Mesenchymal stem cell (in vitro differentiated cells and primary cell): ENCODE measurements around the gene CAMK1G.

ENCODE experiments used
- DNase-seq: peaks from one replicate; pipeline ENCODE4 v3.0.0-alpha.2; 2013
- H2AFZ ChIP-seq: one replicate; pipeline ENCODE4 v1.6.1; 2013; ENCODE audit warnings: low read depth, mild to moderate bottlenecking, control low read depth, inconsistent platforms, low read length, moderate library complexity
- H2AK5ac ChIP-seq: 2 replicates; pipeline ENCODE4 v1.6.1; 2013; ENCODE audit warnings: low read length, moderate library complexity, mild to moderate bottlenecking, inconsistent platforms; ENCODE audit not compliant: severe bottlenecking
- H2BK120ac ChIP-seq: one replicate; pipeline ENCODE4 v1.6.1; 2013; ENCODE audit warnings: low read depth, mild to moderate bottlenecking, inconsistent platforms, low read length, moderate library complexity
- H2BK12ac ChIP-seq, 2 experiments: one replicate each; pipeline ENCODE4 v1.6.1; 2013; ENCODE audit warnings: inconsistent platforms in 2 of 2, low read length in 2 of 2, mild to moderate bottlenecking in 2 of 2, moderate library complexity in 2 of 2, control low read depth in 1 of 2
- H2BK15ac ChIP-seq: one replicate; pipeline ENCODE4 v1.6.1; 2013; ENCODE audit warnings: mild to moderate bottlenecking, low read depth, inconsistent platforms; ENCODE audit not compliant: poor library complexity, severe bottlenecking
- H2BK5ac ChIP-seq: 2 replicates; pipeline ENCODE4 v1.6.1; 2013; ENCODE audit warnings: low read depth, mild to moderate bottlenecking, low read length, control low read depth, inconsistent platforms; ENCODE audit not compliant: poor library complexity, severe bottlenecking
- H3K14ac ChIP-seq, 2 experiments: one replicate each; pipeline ENCODE4 v1.6.1; 2013; ENCODE audit warnings: inconsistent platforms in 2 of 2, low read length in 2 of 2, control low read depth in 1 of 2, mild to moderate bottlenecking in 1 of 2, moderate library complexity in 1 of 2
- H3K18ac ChIP-seq, 2 experiments: one replicate each; pipeline ENCODE4 v1.6.1; 2013; ENCODE audit warnings: inconsistent platforms in 2 of 2, low read length in 2 of 2, control low read depth in 1 of 2, low read depth in 1 of 2, mild to moderate bottlenecking in 1 of 2
- H3K23ac ChIP-seq, 2 experiments: one replicate each; pipeline ENCODE4 v1.6.1; 2013; ENCODE audit warnings: inconsistent platforms in 2 of 2, low read length in 2 of 2, mild to moderate bottlenecking in 2 of 2, moderate library complexity in 2 of 2, control low read depth in 1 of 2
- H3K27ac ChIP-seq: 2 replicates; pipeline ENCODE4 v1.5.1; 2013; ENCODE audit warnings: mild to moderate bottlenecking, moderate library complexity, low read length, control low read depth, inconsistent platforms; ENCODE audit not compliant: poor library complexity, severe bottlenecking
- H3K27me3 ChIP-seq, 2 experiments: 2 replicates each; pipeline versions ENCODE4 v1.6.1 to v1.7.0; 2013; ENCODE audit warnings: low read length in 2 of 2, mild to moderate bottlenecking in 2 of 2, moderate library complexity in 2 of 2, control low read depth in 1 of 2, inconsistent platforms in 1 of 2; ENCODE audit not compliant: control insufficient read depth in 1 of 2, insufficient read depth in 1 of 2
- H3K36me3 ChIP-seq, 2 experiments: 2 replicates each; pipeline versions ENCODE4 v1.6.1 to v1.7.0; 2013; ENCODE audit warnings: low read length in 2 of 2, control low read depth in 1 of 2, inconsistent platforms in 1 of 2, low read depth in 1 of 2, mild to moderate bottlenecking in 1 of 2; ENCODE audit not compliant: insufficient read depth in 2 of 2, control insufficient read depth in 1 of 2
- H3K4ac ChIP-seq, 2 experiments: one replicate each; pipeline ENCODE4 v1.6.1; 2013; ENCODE audit warnings: inconsistent platforms in 2 of 2, low read length in 2 of 2, mild to moderate bottlenecking in 2 of 2, moderate library complexity in 2 of 2, control low read depth in 1 of 2, low read depth in 1 of 2
- H3K4me1 ChIP-seq: 2 replicates; pipeline ENCODE4 v1.6.1; 2013; ENCODE audit warnings: low read depth, low read length, control low read depth; ENCODE audit not compliant: control insufficient read depth, insufficient read depth
- H3K4me2 ChIP-seq: 2 replicates; pipeline ENCODE4 v1.6.1; 2013; ENCODE audit warnings: low read length, mild to moderate bottlenecking, inconsistent platforms; ENCODE audit not compliant: poor library complexity, severe bottlenecking
- H3K4me3 ChIP-seq, 2 experiments: 2 replicates each; pipeline versions ENCODE4 v1.5.1 to v1.7.0; 2013; ENCODE audit warnings: low read length in 2 of 2, mild to moderate bottlenecking in 2 of 2, control low read depth in 1 of 2, low read depth in 1 of 2; ENCODE audit not compliant: insufficient read depth in 1 of 2
- H3K79me1 ChIP-seq: replicated peaks from 2 replicates; pipeline ENCODE4 v1.6.1; 2013; ENCODE audit warnings: mild to moderate bottlenecking, control low read depth, low read length, inconsistent platforms; ENCODE audit not compliant: poor library complexity, severe bottlenecking
- H3K9ac ChIP-seq: 2 replicates; pipeline ENCODE4 v1.7.0; 2013; ENCODE audit warnings: mild to moderate bottlenecking, low read length, moderate library complexity
- H3K9me3 ChIP-seq: 2 replicates; pipeline ENCODE4 v1.7.0; 2013; ENCODE audit warnings: mild to moderate bottlenecking, low read length; ENCODE audit not compliant: control insufficient read depth
- H4K8ac ChIP-seq: one replicate; pipeline ENCODE4 v1.6.1; 2013; ENCODE audit warnings: inconsistent platforms, mild to moderate bottlenecking, low read length, moderate library complexity
- H4K91ac ChIP-seq: one replicate; pipeline ENCODE4 v1.6.1; 2013; ENCODE audit warnings: mild to moderate bottlenecking, low read length, inconsistent platforms
- WGBS: methylation state at CpG from one replicate; pipeline ENCODE4 v1.1.7; 2013; ENCODE audit warnings: mixed read lengths; 5-methylcytosine and 5-hydroxymethylcytosine counted together

The CAMK1G gene

DNA sequence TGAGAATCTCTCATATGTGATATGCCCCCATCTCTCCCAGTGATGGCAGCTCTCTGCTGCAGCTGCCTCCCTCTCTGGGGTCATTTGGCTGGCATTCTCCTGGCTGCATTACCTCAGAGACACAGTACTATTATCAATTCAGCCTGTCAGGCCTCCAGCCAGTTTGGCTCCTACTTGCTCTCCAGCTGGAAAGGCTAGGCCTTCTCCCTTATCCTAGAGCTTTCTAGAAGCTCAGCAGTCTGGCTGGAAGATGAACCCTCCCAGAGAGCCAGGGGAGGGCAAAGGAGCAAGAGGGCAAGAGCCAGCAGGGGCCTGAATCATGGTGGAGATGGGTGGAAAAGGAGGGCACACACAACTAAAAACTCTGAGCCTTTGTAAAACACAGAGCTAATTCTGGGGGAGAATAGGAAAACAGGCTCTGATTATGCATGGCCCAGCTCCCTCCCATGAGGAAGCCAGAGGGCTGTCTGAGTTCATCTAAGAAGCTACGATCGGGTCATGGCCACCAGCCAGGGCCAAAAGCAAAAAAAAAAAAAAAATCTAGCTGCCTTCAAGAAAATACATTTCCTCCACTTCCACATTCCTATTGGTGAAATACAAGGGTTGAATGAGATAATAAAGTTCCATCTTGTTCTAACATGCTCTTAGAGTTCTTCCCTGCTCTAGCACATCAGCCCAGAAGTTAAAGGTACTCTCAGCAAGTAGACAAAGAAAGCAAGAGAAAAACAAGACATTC, 59.9 kb downstream of the CAMK1G start:
- H4K8ac ChIP-seq = peak overlapping the region; percentile 60
- H3K4me1 ChIP-seq = peaks cover 21% of the 10 kb centered on the region
- WGBS = no CpG with 5 or more reads among the region's 2 CpGs

GRCh38 chr1:209645574-209646452, 62.3 kb downstream of the CAMK1G start:
- Histone ChIP-seq H3K18ac (peak overlapping the region; percentile 40 to 77), H2BK12ac (peak overlapping the region; percentile 41 to 96), H3K9me3 (no peaks in the 10 kb centered on the region), H2BK5ac (no peak overlapping the region), H3K9ac (no peak overlapping the region), H3K27me3 (no peaks in the 10 kb centered on the region), H2AFZ (no peak overlapping the region), H3K79me1 (peaks cover 4% of the 10 kb centered on the region), H3K14ac (peak overlapping the region in 1 of 2 experiments; percentile 76), H3K4ac (peak overlapping the region; percentile 52 to 73), H3K27ac (no peak overlapping the region), H3K4me2 (no peak overlapping the region), H3K4me3 (no peak overlapping the region), H3K23ac (no peak overlapping the region), H2BK15ac (peak overlapping the region; percentile 6), H2AK5ac (no peak overlapping the region), H4K8ac (peak overlapping the region; percentile 45), H3K4me1 (peaks cover 35% of the 10 kb centered on the region), H3K36me3 (no peaks in the 10 kb centered on the region), H4K91ac (peak overlapping the region; percentile 22), H2BK120ac (no peak overlapping the region)
- 67% methylated on average over 15 of the region's 16 CpGs for WGBS
- peak; percentile 50 for DNase-seq

More for the DNA sequence above, 59.9 kb downstream of the CAMK1G start:
- Histone ChIP-seq H3K18ac (peak overlapping the region; percentile 19 to 91), H3K23ac (no peak overlapping the region), H4K91ac (no peak overlapping the region), H3K4me3 (no peak overlapping the region), H3K79me1 (peaks cover 4% of the 10 kb centered on the region), H2BK5ac (no peak overlapping the region), H2BK15ac (no peak overlapping the region), H2BK120ac (peak overlapping the region; percentile 9), H3K9ac (peak overlapping the region; percentile 10), H3K4me2 (no peak overlapping the region), H3K4ac (peak overlapping the region; percentile 15 to 94), H2AFZ (no peak overlapping the region), H3K9me3 (no peaks in the 10 kb centered on the region), H3K27me3 (no peaks in the 10 kb centered on the region), H3K36me3 (no peaks in the 10 kb centered on the region), H2AK5ac (no peak overlapping the region), H3K27ac (no peak overlapping the region), H3K14ac (no peak overlapping the region), H2BK12ac (peak overlapping the region; percentile 61 to 76)
- DNase-seq = no peak

DNA sequence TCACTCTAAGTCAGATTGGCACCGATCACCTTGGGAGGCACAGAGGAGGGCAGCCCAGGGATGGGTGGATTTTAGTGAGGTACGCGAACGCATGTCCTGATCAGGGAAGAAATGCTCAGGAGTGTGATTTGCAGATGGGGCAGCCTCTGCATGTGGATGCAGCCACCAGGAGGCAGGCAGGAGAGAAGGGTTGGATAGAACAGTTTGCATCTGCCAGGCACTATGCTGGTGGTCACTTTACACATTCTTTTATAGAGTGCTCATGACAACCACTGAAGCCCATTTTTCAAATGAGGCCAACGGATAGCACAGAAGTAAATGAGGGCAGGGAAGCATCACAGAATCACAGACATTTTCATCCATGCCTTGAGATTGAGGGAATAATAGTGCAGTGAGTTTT, 63.0 kb downstream of the CAMK1G start:
- peak overlapping the region; percentile 71 to 73 for H3K4ac ChIP-seq
- H3K27ac ChIP-seq = no peak overlapping the region
- H2AFZ ChIP-seq = no peak overlapping the region
- H2BK12ac ChIP-seq = peak overlapping the region; percentile 41 to 82
- H3K4me1 ChIP-seq = peaks cover 41% of the 10 kb centered on the region
- peak; percentile 72 for DNase-seq
- H3K27me3 ChIP-seq = no peaks in the 10 kb centered on the region
- peak overlapping the region; percentile 77 to 85 for H3K18ac ChIP-seq
- H3K23ac ChIP-seq = no peak overlapping the region
- peak overlapping the region in 1 of 2 experiments; percentile 26 for H3K4me3 ChIP-seq
- WGBS = 77% methylated on average over 5 of the region's 5 CpGs
- H4K91ac ChIP-seq = peak overlapping the region; percentile 22
- H2BK15ac ChIP-seq = peak overlapping the region; percentile 6
- no peaks in the 10 kb centered on the region for H3K9me3 ChIP-seq
- peaks cover 4% of the 10 kb centered on the region for H3K79me1 ChIP-seq
- H3K9ac ChIP-seq = no peak overlapping the region
- H2BK5ac ChIP-seq = no peak overlapping the region
- H3K36me3 ChIP-seq = no peaks in the 10 kb centered on the region
- H3K4me2 ChIP-seq = no peak overlapping the region
- peak overlapping the region; percentile 27 for H4K8ac ChIP-seq
- H2AK5ac ChIP-seq = no peak overlapping the region
- H2BK120ac ChIP-seq = no peak overlapping the region
- peak overlapping the region in 1 of 2 experiments; percentile 6 for H3K14ac ChIP-seq

DNA sequence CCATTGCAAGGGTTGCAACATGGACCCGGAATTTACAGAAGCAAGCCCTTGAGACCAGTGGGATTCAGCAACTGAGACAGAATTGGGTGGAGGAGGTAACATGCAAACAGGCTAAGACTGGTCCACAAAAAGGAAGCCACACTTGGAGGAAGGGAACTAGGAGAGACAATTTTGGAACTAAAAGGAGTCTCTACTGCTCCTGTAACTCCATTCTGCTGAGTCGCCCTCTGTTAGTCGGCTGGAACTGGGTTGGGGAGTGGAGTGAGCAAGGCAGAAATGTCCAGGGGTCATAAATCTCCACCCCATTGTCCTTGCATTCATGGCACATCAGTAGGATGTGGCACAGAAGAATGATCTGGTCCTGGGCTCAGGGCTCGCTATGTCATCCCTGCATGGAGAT, 63.6 kb downstream of the CAMK1G start:
- peak overlapping the region; percentile 37 to 71 for H3K4ac ChIP-seq
- H2BK5ac ChIP-seq = no peak overlapping the region
- H3K4me3 ChIP-seq = peak overlapping the region in 1 of 2 experiments; percentile 26
- peaks cover 4% of the 10 kb centered on the region for H3K79me1 ChIP-seq
- H2BK120ac ChIP-seq = peak overlapping the region; percentile 11
- H3K36me3 ChIP-seq = no peaks in the 10 kb centered on the region
- peak overlapping the region in 1 of 2 experiments; percentile 73 for H3K14ac ChIP-seq
- no peak overlapping the region for H2BK15ac ChIP-seq
- H4K8ac ChIP-seq = peak overlapping the region; percentile 52
- H3K4me2 ChIP-seq = no peak overlapping the region
- no peak overlapping the region for H3K9ac ChIP-seq
- peak overlapping the region; percentile 81 for H4K91ac ChIP-seq
- H3K9me3 ChIP-seq = no peaks in the 10 kb centered on the region
- no peak overlapping the region for H3K27ac ChIP-seq
- H3K18ac ChIP-seq = peak overlapping the region; percentile 65 to 85
- H2AK5ac ChIP-seq = peak overlapping the region; percentile 29
- DNase-seq = no peak
- 70% methylated on average over 4 of the region's 4 CpGs for WGBS
- no peak overlapping the region for H2AFZ ChIP-seq
- H3K4me1 ChIP-seq = peaks cover 42% of the 10 kb centered on the region
- H2BK12ac ChIP-seq = peak overlapping the region; percentile 34 to 82
- no peak overlapping the region for H3K23ac ChIP-seq
- H3K27me3 ChIP-seq = no peaks in the 10 kb centered on the region
